Measurements from ENCODE around the gene PSMD5.

DNA sequence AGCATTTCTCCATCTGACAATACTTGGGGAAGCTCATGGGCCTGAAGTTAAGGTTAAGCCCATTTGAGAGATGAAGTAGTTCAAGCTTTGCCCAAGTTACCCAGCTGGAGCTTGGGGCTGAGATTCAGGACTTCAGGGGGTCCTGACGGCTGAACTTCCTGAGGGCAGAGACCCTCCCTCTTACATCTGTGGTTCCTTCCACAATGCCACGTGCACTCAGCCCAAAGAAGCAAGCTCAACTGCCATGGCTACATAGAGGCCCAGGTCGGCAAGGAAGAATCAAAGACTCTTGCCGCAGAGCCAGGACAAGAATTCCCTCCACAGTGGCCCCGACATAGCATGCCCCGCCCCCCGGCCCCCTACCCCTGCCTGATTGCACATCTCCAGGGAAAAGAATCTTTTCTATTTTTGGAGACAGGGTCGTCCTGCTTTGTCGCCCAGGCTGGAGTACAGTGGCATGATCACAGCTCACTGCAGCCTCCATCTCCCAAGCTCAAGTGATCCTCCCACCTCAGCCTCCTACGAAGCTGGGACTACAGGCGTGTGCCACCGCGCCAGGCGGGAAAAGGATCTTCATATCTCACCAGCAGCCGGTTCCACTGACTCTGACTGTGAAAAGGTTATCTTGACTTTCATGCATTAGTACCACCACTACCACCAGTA is 25.1 kb upstream of the PSMD5 start:
- TF ChIP-seq CTCF (IDR thresholded peaks at IDR 0.05) (no peak), POLR2AphosphoS5 (IDR thresholded peaks at IDR 0.05) (no peak), POLR2A (IDR thresholded peaks at IDR 0.05) (no peak), EP300 (IDR thresholded peaks at IDR 0.05) (no peak)

Measured in suprapubic skin (tissue), 4 donors.